ENCODE data around the gene MAN2B1.
"Not testable (repeated sequence)": the region's sequence is repeated elsewhere in the genome, so short reads cannot be mapped to it uniquely, and the experiment has no call there.

The MAN2B1 gene

GRCh38 chr19:12687496-12688196 lies 21.1 kb upstream of the MAN2B1 start, which contains the start of gene GNG14:
Gene GNG14 (plus strand): TSS chr19:12687998. CDS start chr19:12688049, 51 bp downstream.
- no peak for DNase-seq

- DNase-seq: no peak
Observed at GRCh38 chr19:12685831-12686230, 19.3 kb upstream of the MAN2B1 start.

GRCh38 chr19:12681074-12681987 lies 14.8 kb upstream of the MAN2B1 start, which contains the start of gene DHPS:
Gene DHPS (minus strand): TSS chr19:12681880. CDS start chr19:12681766, 114 bp downstream.
- DNase-seq: peak; percentile 82

GRCh38 chr19:12680034-12680433 lies 13.5 kb upstream of the MAN2B1 start:
- DNase-seq: no peak

- DNase-seq: not testable (repeated sequence)
Observed at GRCh38 chr19:12678039-12678438, 11.5 kb upstream of the MAN2B1 start.

GRCh38 chr19:12676928-12677327 lies 10.4 kb upstream of the MAN2B1 start:
- DNase-seq: no peak

- DNase-seq: peak; percentile 25
Observed at GRCh38 chr19:12676384-12676792, 9.8 kb upstream of the MAN2B1 start.

GRCh38 chr19:12675940-12676339 lies 9.4 kb upstream of the MAN2B1 start:
- no peak for DNase-seq

GRCh38 chr19:12675399-12675798 lies 8.9 kb upstream of the MAN2B1 start:
- DNase-seq: no peak

- no peak for DNase-seq
Observed at GRCh38 chr19:12672744-12673143, 6.2 kb upstream of the MAN2B1 start.

- no peak for DNase-seq
Observed at GRCh38 chr19:12670159-12670928, 3.8 kb upstream of the MAN2B1 start.

- DNase-seq: peak; percentile 41
Observed at GRCh38 chr19:12669270-12670158, 3.0 kb upstream of the MAN2B1 start.

GRCh38 chr19:12668932-12669269 lies 2.4 kb upstream of the MAN2B1 start:
- peak; percentile 15 for DNase-seq

GRCh38 chr19:12668346-12668745 lies 1.8 kb upstream of the MAN2B1 start:
- DNase-seq: no peak

- no peak for DNase-seq
Observed at GRCh38 chr19:12667731-12668302, 1.3 kb upstream of the MAN2B1 start.

- DNase-seq: no peak
Observed at GRCh38 chr19:12665671-12666264, 774 bp downstream of the MAN2B1 start.

- no peak for DNase-seq
Observed at GRCh38 chr19:12665281-12665573, 1.3 kb downstream of the MAN2B1 start.

- no peak for DNase-seq
Observed at GRCh38 chr19:12664406-12665280, 1.9 kb downstream of the MAN2B1 start.

- DNase-seq: no peak
Observed at GRCh38 chr19:12660980-12661379, 5.6 kb downstream of the MAN2B1 start.

- DNase-seq: no peak
Observed at GRCh38 chr19:12657966-12658365, 8.6 kb downstream of the MAN2B1 start.

All from NCI-H345 (cell line).